Tibial nerve (tissue), 3 donors: ENCODE data around the gene E2F2.

Experiments
- POLR2A ChIP-seq, 2 donors: fragments of 450-650 bp; IDR thresholded peaks; one replicate each; pipeline ENCODE4 v1.6.1; 2017; ENCODE audit warnings: antibody characterized with exemption in 2 of 2, mild to moderate bottlenecking in 2 of 2, moderate library complexity in 2 of 2
- TF ChIP-seq, protein P1 (sequence below), 5 experiments: fragments of 200-600 bp in 3 of 5; fragments of 450-650 bp in 2 of 5; sonication (generic) in 3 of 5; IDR thresholded peaks; one replicate each; pipeline ENCODE4 v1.5.1; 2016 to 2019; ENCODE audit warnings: antibody characterized with exemption in 5 of 5, mild to moderate bottlenecking in 3 of 5, moderate library complexity in 2 of 5

DNA sequence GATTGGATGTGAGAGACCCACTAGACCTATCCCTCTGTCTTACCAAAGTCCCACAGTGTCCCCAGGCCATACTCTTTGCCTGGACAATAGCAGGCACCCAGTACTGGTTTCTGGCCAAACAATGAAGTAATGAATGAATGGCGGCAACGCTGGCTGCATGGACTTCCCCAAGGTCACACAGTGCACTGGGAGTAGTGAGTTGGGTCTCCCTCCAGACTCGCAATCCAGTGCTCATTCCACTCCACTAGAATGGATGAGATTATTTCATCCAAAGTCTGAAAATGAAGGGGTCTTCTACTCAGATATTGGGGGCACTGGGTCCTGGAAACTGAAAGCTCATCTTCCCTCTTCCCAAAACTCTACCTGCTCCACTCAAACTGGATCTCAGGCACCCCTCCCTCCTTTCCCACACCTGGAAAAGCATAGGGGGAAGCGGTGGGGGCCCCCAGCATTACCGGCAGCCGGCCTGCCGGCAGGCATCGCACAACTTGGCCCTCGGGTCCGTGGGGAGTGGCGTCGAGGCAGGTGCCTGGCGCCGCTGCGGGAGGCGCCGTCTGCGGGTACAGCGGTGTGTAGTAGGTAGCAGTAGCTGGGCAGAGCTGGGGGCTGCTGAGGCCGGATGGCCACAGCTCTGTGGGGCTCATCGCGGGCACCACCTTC lies 816 bp downstream of the E2F2 start:
- TF ChIP-seq, protein P1, sequence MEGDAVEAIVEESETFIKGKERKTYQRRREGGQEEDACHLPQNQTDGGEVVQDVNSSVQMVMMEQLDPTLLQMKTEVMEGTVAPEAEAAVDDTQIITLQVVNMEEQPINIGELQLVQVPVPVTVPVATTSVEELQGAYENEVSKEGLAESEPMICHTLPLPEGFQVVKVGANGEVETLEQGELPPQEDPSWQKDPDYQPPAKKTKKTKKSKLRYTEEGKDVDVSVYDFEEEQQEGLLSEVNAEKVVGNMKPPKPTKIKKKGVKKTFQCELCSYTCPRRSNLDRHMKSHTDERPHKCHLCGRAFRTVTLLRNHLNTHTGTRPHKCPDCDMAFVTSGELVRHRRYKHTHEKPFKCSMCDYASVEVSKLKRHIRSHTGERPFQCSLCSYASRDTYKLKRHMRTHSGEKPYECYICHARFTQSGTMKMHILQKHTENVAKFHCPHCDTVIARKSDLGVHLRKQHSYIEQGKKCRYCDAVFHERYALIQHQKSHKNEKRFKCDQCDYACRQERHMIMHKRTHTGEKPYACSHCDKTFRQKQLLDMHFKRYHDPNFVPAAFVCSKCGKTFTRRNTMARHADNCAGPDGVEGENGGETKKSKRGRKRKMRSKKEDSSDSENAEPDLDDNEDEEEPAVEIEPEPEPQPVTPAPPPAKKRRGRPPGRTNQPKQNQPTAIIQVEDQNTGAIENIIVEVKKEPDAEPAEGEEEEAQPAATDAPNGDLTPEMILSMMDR (IDR thresholded peaks at IDR 0.05) = no peak
- no peak for TF ChIP-seq POLR2A (IDR thresholded peaks at IDR 0.05)
